ENCODE results near the gene UBL7. TPM values are rescaled to one million over a fixed set of nuclear protein-coding genes. Genes with fewer than 3 reads are reported as not detected.

The UBL7 gene
- total and polyA plus RNA-seq, 2 donors (not counting 1 experiment from before 2014, with no cell fraction given): 44.4 to 73.9 TPM

- Mint-ChIP-seq H3K27me3 (no peaks in the 10 kb centered on the region), H3K4me1 (peaks cover 67% of the 10 kb centered on the region), H3K4me3 (no peak overlapping the region), H3K9me3 (ENCODE audit: insufficient read depth) (no peaks in the 10 kb centered on the region), H3K27ac (peak overlapping the region; percentile 0)
- H3K27me3 ChIP-seq (replicated peaks in 1 of 4; ENCODE audit: control extremely low read depth in 1 of 4, control insufficient read depth in 3 of 4, insufficient read depth in 4 of 4, low read length in 3 of 4): no peaks in the 10 kb centered on the region
- H3K4me3 ChIP-seq (ENCODE audit: control extremely low read depth in 1 of 5, extremely low read depth in 1 of 5, insufficient read depth in 1 of 5, low read depth in 2 of 5, low read length in 4 of 5): no peak overlapping the region
- H3K27ac ChIP-seq (ENCODE audit: low read length in 2 of 2): no peak overlapping the region
- ATAC-seq (ENCODE audit: low read depth) (no peak), DNase-seq (no peak)
- peaks cover 7% of the 10 kb centered on the region for H4K20me1 ChIP-seq (ENCODE audit: control insufficient read depth, insufficient read depth, low read length, poor library complexity, severe bottlenecking)
- no peaks in the 10 kb centered on the region for H3K9me3 ChIP-seq (ENCODE audit: control extremely low read depth in 1 of 3, control insufficient read depth in 2 of 3, insufficient read depth in 1 of 3, low read length in 2 of 3)
- H3K4me1 ChIP-seq (ENCODE audit: control insufficient read depth in 2 of 2, insufficient read depth in 2 of 2, low read length in 2 of 2): peaks cover 45 to 65% of the 10 kb centered on the region in 2 donors
- CTCF ChIA-PET: interaction anchor here (1.2 to 9.5 kb wide), 5 partner anchors 10 to 75 kb away, joined by 3 to 153 read pairs (median 3); no protein-coding TSS in a partner anchor
- H3K36me3 ChIP-seq (replicated peaks in 1 of 2; ENCODE audit: control extremely low read depth in 1 of 2, control insufficient read depth in 1 of 2, extremely low read depth in 1 of 2, insufficient read depth in 2 of 2, low read length in 1 of 2): peaks cover 0 to 17% of the 10 kb centered on the region in 2 experiments
- peaks cover 5% of the 10 kb centered on the region for H3K79me2 ChIP-seq (ENCODE audit: control insufficient read depth, insufficient read depth, low read length)
- no peak overlapping the region for H2AFZ ChIP-seq (ENCODE audit: insufficient read depth, low read depth, low read length, poor library complexity, severe bottlenecking)
- no peak for TF ChIP-seq CTCF (IDR thresholded peaks at IDR 0.05)
- TF ChIP-seq EZH2 (IDR thresholded peaks at IDR 0.05; ENCODE audit: borderline replicate concordance, insufficient read depth, low read depth, low read length, poor library complexity, severe bottlenecking): no peak
- no peak overlapping the region for H3K9ac ChIP-seq (ENCODE audit: low read length)
- 97% methylated on average over 3 of the region's 4 CpGs for WGBS (ENCODE audit: insufficient coverage)
- H3K4me2 ChIP-seq (replicated peaks; ENCODE audit: low read depth, low read length, poor library complexity, severe bottlenecking): no peak overlapping the region
- intact Hi-C loops (cut with micrococcal nuclease): no loop called here
- POLR2A ChIA-PET: interaction anchor here (0.9 to 8.4 kb wide), 2 partner anchors 11 to 21 kb away, joined by 3 to 64 read pairs; no protein-coding TSS in a partner anchor
Observed at GRCh38 chr15:74406517-74406916, 54.4 kb downstream of the UBL7 start.

- Histone ChIP-seq H3K9me3 (ENCODE audit: control extremely low read depth in 1 of 3, control insufficient read depth in 2 of 3, insufficient read depth in 1 of 3, low read length in 2 of 3) (no peaks in the 10 kb centered on the region), H4K20me1 (ENCODE audit: control insufficient read depth, insufficient read depth, low read length, poor library complexity, severe bottlenecking) (peaks cover 5% of the 10 kb centered on the region), H3K27me3 (replicated peaks in 1 of 4; ENCODE audit: control extremely low read depth in 1 of 4, control insufficient read depth in 3 of 4, insufficient read depth in 4 of 4, low read length in 3 of 4) (no peaks in the 10 kb centered on the region), H2AFZ (ENCODE audit: insufficient read depth, low read depth, low read length, poor library complexity, severe bottlenecking) (no peak overlapping the region), H3K27ac (ENCODE audit: low read length in 2 of 2) (peak overlapping the region in 1 of 2 donors; percentile 15), H3K4me3 (ENCODE audit: control extremely low read depth in 1 of 5, extremely low read depth in 1 of 5, insufficient read depth in 1 of 5, low read depth in 2 of 5, low read length in 4 of 5) (no peak overlapping the region), H3K79me2 (ENCODE audit: control insufficient read depth, insufficient read depth, low read length) (peaks cover 6% of the 10 kb centered on the region), H3K36me3 (replicated peaks in 1 of 2; ENCODE audit: control extremely low read depth in 1 of 2, control insufficient read depth in 1 of 2, extremely low read depth in 1 of 2, insufficient read depth in 2 of 2, low read length in 1 of 2) (peaks cover 0 to 10% of the 10 kb centered on the region in 2 experiments), H3K9ac (ENCODE audit: low read length) (no peak overlapping the region), H3K4me1 (ENCODE audit: control insufficient read depth in 2 of 2, insufficient read depth in 2 of 2, low read length in 2 of 2) (peaks cover 51 to 72% of the 10 kb centered on the region in 2 donors), H3K4me2 (replicated peaks; ENCODE audit: low read depth, low read length, poor library complexity, severe bottlenecking) (no peak overlapping the region)
- intact Hi-C loops (cut with micrococcal nuclease): no loop called here
- Mint-ChIP-seq H3K27me3 (no peaks in the 10 kb centered on the region), H3K9me3 (ENCODE audit: insufficient read depth) (no peaks in the 10 kb centered on the region), H3K27ac (peak overlapping the region; percentile 47), H3K4me3 (no peak overlapping the region), H3K4me1 (peaks cover 74% of the 10 kb centered on the region)
- WGBS (ENCODE audit: insufficient coverage): 67% methylated on average over 1 of the region's 7 CpGs
- TF ChIP-seq CTCF (IDR thresholded peaks at IDR 0.05) (no peak), EZH2 (IDR thresholded peaks at IDR 0.05; ENCODE audit: borderline replicate concordance, insufficient read depth, low read depth, low read length, poor library complexity, severe bottlenecking) (no peak)
- CTCF ChIA-PET: interaction anchor here (0.9 to 9.5 kb wide), 6 partner anchors 9 to 76 kb away, joined by 3 to 153 read pairs (median 4); no protein-coding TSS in a partner anchor
- POLR2A ChIA-PET: interaction anchor here (0.6 to 8.4 kb wide), 2 partner anchors 21 to 1333 kb away, joined by 3 to 64 read pairs; no protein-coding TSS in a partner anchor
- ATAC-seq (ENCODE audit: low read depth) (no peak), DNase-seq (no peak)
Observed at GRCh38 chr15:74405823-74406222, 55.1 kb downstream of the UBL7 start.

Data from B cell (primary cell).